GM11168 (cell line): ENCODE results near the gene ZIC4.

Experiments
- in situ Hi-C: fragments of 300-500 bp; cut with MboI; formaldehyde crosslinking; loops from one replicate; pipeline ENCODE4 v1.12.0; 2022; ENCODE audit warnings: low sequenced_read_pairs; ENCODE audit not compliant: unreplicated experiment

The ZIC4 gene

DNA sequence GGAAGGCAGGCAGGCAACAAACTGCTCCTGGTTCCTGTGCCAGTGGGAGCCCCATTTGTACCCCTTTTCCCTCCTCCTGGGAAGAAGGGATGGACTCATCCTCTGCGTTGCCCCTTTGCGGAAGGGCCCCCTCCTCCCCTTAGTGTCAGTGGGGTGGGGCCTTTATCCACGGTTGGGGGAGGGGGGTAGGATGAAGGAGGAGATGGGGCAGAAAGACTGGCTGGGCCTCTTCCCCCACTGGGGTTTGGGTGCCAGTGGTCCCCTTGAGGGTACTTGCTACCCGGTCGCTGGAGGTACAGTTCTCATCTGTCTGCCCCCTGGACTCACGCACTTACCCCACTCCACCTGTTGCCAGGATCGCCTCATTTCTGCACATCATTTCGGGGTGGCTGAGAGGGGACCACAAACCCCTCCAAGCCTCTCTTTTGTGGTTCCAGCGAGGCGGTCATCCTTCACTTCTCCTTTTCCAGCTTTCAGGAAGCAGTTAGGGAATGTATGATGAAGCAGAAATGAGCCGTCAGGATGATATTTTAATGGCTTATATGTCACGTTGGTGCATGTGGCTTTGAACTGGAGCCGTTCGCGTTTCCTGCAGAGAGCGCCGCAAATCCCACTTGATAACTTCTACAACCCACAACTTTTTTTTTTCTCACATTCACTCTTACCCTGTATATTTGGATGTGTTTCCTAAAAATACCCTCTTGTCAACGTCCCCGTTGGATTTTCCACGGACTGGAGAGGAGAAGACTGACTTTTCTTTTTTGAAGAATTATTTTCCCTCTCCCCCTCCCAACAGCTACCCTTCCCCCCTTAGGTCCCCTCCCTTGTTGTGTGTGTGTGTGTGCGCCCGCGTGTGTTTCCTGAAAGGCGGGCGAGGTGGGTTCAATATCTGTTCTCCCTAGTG, at the start of gene ZIC4:
ZIC4 (minus strand) TSS at position 516 of the 904 bp plus-strand sequence. CDS start 3,746 bp downstream, outside the sequence.
- in situ Hi-C loops, result no loop called here

DNA sequence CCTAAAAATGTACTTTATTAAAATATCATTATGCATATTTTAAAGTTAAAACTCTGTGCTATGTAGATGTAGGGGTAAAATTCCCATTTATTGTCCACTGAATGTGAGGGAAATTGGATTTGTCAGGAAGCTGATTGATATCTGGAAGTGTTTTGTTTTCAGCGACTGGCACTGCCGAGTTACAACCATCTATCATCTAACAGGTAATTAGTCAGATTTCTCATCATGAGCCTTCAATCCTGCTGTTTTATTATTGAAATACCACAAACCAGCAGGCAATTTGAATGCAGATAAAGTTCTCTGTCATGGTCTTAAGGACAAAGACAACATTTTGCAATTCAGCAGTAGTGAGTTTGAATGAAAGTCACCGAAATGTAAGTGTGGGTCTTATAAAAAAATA, 43.3 kb upstream of the ZIC4 start:
- in situ Hi-C loops, result no loop called here

DNA sequence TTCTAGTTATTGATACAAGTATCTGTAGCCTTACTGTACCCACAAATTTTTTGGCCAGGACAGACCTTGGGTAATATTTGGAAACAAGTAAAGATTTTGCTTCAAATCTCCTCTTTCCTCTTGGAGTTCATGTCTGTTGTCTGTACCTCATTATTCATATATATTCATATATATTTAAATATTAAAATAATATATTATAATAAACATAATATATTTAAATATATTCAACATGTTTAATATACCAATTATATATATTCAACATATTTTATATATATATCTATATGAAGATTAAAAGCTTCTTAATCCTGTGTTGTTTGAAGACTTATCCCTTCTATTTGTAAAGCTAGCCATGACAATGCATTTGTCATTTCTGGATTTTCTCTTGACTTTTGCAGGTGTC, 40.9 kb upstream of the ZIC4 start:
- in situ Hi-C loops, result no loop called here

DNA sequence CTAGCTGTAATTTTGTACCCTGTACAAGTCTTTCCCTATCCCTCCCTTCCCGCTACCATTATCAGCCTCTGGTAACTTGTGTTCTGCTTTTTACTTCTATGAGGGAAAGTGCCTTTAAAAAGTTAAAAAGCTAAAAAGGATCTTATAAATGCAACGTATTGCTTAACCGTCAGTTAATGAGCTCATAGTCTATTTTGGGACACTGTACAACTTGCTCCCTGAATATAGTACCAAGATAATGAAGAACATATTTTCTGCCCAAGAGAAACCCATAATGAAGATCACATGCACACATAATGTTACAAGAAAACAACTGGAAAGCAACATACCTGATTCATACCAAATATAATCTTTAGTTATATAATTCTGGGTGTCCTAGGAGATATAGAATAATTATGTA, 25.4 kb upstream of the ZIC4 start:
- in situ Hi-C loops, result no loop called here

DNA sequence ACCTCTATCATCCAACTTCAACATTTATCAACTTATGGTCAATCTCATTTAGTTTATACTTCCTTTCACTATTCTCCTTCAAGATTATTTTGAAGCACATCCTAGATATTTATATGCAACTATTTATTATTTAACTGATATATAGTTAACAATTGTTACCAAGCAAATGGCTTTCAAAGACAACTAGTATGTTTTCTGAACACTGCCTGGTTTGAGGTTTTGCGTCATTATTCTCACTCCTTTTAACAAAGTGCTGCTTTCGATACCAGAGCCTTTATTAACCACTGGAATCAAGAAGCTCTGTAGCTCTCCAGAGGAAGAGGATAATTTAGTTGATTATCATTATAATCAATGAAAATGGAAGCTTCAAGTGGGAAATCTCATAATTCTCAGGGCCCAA, 22.4 kb upstream of the ZIC4 start:
- in situ Hi-C loops, result no loop called here

DNA sequence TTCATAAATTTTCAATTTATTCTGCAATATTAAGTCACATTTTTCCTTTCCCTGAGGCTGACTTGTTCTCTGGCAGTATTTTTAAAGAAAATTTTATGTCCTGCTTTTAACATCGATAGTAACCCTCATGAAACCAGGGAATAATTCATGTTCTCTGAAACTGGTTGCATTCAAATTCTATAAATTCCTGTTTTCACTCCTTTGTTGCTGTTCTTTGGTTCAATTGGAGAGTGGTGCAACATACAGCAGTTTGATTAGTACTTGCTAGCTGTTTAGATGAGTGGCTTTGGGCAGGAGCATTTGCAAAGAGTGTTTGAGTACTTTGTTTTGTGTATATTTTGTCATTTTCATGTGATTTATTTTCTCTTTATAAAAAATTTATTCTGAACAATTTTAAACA, 22.0 kb upstream of the ZIC4 start:
- in situ Hi-C loops, result no loop called here

DNA sequence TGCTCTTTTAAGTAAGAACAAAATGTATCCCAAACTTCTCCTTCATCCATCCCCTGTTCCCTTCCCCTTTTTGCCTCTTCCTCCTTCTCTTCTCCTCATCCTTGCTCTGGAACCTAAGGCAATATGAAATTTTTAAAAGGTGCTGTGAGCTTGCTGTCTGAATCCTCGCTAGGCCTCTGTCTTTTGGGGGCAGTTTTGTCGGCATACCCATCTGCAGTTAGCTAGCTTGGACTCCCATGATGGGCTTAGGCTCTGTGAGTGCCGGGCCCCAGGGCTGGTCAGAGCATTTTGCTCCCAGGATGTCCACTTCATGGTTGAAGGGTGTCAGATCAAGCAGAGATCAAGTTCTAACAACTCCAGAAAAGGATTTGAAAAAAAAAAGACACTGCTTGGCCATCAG, 21.4 kb upstream of the ZIC4 start:
- in situ Hi-C loops, result no loop called here

DNA sequence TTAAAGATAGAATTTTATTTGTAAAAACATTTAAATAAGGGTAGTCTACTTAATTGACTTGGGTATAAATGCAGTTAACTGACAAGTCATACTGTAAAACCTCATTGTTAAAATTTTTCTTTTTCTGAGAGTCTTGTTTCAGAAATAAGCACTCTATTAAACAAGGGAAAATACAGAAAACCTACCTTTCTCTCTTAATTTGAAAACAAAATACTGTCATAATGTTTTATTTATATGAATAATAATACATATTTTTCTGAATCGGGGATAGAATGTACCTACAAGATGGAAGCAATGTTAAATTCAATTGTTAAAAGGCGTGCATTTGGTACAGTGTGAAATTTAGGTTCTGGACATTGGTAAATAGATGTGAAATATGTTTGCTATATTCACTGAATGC, 20.6 kb upstream of the ZIC4 start:
- in situ Hi-C loops, result no loop called here

DNA sequence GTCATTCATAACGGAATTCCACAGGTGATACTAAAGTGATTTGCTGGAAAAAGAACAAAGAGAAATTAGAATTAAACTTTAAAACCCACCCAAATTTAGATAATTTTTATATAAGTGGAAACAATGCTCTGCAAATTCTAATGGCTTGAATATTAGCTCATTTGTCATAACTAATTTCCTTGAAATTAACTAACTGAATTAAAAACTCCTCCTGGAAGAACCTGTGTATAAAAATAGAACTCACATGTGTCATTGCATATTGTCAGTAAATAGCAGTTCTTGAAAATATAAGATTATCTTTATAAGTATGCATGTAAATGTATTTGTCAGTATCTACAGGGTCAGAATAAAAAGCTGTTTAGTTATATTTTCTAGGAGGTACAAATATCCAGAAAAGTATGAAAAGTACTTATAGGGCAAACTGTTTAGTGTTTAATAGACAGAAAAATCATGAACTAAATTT, 19.1 kb upstream of the ZIC4 start:
- in situ Hi-C loops, result no loop called here

DNA sequence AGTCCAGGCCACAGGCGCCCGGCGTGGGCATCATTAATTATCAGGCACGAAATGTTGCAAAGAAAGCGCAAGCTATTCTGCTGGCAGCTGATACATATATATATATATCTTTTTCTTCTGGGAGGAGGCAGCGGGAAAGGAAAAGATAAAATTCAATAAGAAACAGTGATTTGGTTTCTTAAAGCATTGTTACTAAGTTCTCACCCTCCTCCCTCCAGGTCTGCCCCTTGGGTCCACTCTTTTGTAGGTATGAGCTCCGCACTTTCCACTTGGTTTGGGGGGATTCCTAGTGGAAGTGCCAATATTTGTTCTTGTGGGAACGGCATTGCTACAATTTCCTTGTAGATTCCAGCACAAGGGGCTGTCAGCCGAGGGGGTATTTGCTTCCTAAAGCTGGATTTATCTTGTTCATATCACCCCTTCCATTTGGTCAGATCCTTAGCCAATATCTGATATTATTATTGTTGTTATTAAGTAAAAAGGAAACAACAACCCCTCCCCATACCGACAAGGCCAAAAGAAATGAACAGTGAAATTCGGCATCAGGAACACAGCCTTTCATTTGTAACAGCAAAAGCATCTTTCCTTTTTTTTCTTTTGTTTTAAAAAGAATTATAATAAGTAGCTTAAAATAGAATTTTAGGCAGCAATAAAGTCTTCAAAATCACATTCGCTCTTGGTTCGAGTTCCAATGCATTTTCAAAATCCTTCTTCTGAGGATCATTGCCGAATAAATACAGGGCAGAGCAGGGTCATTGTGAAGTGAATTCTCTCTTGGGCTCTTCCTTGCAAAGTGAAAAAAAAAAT, 18.4 kb upstream of the ZIC4 start:
- in situ Hi-C loops, result no loop called here

DNA sequence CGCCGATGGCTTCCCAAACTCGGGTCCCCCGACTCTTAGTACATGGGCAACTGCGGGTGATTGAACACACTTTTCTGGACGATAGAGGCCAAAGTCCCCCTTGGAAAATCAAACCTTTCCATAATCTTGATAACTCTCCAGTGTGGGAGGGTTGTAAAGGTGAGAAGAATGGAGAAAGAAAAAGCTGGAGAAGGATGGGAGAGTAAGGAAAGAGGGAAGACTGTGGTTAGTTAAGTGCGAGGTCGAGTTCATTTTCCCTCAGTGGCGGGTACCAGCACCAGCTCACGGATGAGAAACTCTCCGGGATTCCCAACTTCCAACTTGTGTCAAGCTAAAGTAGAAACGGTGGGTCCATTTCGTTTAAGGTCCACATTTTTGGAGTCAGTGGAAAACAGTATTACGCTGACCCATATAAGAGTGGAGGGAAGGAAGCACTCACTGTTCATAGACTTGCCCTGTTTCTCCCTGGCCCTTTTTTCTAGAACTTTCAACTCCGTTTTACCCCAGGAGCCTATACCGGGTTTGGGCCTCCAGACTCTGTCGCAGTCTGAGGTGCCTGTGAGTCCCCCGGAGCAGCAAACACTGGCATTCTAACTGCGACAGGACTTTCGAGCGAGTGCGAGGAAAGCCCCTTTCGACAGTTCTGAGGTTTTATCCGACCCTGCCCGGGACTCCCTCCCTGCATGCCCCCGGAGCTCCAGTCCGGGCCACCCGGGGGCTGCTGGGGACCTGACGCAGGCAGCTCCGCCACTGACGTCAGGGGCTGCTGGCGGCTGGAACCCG, 17.6 kb upstream of the ZIC4 start:
- in situ Hi-C loops, result no loop called here

DNA sequence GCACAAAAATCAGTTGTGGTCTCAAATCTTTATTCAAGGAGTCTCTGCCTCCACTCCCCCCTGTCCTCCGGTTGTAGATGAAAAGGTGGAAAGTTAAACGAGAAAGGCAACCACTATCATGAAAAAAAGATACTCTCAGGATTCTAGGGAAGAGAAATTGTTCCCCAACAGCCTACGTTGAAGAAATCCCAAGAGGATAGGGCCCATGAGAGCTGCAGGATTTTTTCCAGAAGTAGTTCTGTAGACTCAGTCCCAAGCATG, 17.1 kb upstream of the ZIC4 start:
- in situ Hi-C loops, result no loop called here

DNA sequence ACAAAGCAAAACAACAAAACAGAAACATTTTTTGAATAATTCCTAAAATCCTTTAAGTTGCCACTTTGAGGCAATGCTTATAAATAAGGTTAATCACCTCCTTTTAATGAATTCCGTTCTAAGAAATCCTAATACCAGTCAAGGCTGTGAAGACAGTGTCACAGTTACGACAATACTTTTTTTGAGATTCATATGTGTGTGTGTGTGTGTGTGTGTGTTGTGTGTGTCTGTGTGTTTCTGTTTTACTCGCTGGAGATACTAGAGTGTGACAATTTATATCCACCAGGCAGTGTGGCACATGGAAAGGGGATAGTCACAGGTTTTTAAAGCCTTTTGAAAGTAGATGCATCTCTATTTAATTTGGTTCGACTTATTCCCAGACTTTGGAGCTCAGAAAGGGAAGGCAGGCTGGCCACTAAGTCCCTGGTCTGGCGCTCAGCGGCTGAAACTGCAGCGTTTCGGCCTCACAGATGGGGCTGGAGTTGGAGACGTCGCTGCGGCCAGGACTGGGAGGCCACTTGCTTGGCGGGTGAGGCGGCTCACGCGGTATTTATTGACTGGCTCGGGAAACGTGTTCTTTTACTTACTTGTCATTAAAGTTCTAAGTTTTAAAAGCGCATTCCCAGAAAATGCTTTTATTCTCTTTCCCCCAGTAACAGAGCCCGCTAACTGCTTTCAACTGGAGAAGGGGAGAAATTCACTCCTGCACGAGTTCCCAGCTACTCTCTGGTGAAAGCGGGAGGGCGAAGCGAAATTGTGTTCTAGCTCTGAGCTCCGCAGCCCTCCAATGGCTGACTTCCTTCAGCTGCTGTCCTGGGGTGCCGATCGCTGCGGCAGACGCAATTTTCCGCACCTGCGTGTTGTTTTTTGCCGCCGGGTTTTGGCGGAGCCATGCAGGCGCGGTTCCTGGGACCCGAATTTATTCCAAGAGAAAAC, 16.5 kb upstream of the ZIC4 start:
- in situ Hi-C loops, result no loop called here

DNA sequence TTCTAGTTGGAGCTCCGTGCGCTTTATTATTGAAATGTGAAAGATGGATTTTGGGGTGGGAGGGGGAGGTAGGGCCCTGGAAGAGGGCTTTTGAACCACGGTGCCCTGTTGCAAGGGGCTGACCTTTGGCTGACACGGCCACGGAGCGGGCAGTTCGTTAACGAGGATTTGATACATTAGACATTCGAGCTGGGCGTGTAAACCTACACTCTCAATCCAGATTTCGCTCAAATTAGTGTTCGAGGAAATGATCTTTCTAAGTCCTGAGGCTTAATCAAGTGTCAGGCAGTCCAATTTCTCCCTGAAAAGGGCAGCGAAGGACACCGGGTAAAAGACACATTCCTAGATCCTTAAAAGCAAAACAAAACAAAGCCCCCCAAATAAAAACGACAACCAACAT, 15.9 kb upstream of the ZIC4 start:
- in situ Hi-C loops, result no loop called here

DNA sequence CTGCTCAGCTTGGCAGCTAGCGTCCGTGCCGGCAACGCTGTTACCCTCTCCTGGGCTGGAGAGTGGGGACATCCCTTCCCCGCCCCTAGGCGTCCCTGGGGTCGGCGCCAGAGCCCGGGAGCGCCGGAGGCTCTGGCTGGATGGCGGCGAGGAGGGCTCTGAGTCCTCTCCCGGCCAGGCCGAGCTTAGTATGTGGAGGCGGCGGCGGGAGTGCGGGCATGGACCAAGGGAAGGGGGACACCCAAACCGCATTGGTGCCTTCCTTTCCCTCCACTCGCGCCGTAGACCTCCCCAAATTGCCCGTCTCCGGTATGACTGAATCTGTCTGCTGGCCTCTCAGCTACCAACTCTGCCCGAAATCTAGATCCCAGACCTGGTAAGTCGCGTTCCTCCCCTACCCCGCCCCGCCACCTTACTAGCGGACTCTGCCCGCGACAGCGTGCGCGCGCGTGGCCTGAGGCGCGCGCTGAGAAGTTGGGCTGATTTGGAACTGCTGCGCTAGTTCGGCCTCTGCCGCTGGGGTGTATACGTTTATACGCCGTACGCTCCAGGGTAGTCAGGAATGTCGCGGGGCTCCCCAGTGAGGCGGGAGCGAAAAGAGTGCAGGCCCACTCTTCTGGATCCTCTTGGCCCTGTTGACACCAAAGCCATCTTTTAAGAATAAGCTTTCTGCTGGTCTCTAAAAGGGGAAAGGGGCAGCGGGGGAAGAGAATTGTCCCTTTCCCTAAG, 15.0 kb upstream of the ZIC4 start:
- in situ Hi-C loops, result no loop called here

DNA sequence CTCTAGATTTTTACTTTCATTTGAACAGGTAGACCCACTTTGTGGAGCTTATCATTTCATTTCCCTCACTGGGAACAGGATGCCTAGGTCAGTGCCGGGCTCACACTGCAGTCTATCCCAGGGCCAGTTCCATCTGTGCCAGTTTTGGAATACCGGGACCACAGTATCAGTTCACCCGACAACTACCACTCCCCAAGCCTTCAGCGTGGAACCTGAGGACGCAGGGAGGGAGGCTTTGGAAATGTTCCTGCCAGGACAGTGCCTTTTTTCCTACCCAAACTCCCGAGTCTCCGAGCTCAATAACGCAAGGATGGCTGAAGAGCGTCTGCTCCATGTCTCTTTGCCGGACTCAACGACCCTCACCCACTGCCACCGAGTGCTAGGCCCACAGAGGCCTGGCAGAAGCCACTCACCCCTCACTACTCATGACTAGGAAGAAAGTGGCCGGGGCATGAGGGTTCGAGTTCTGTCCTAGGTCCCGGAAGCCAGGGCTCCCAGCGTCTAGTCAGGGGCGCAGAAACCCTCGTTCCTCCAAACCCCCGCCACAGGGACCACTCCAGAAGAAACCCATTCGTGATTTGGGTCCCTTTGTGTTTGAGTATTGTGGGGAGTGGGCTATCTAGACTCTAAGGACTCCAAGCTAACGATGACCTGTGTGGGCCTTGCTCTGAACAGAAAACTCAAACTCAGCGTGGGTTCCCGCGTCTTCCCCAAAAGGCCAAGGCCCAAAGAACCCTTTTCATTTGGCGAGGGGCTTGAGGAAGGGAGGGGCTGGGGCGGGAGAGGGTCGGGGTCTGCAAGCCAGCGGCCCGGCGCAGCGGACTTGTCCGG, 14.2 kb upstream of the ZIC4 start:
- in situ Hi-C loops, result no loop called here

DNA sequence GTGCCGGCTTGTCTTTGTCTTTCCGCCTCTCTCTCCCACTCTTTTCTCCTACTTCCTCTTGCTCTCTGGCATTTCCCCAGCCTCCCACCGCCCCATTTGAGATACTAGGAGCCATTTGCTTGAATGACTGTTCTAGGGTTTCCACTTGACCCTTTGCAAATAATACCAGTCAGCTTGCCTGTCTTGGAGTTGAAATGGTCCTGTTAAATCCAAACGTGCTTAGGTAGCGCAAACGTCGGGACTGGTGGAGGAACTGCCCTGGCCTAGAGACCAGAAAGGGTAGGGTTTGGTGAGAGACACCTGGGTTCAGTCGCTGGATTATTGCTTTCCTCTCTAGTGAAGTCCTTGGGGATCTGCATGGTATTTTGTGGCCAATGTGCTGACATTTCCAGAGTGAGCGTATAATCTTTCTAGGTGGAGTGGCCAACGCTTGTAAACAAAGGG, 13.5 kb upstream of the ZIC4 start:
- in situ Hi-C loops, result no loop called here
